HCT116 (cell line): Measurements from ENCODE around the gene TMEM179. TPM values are rescaled to one million over a fixed set of nuclear protein-coding genes. Genes with fewer than 3 reads are reported as not detected.

ENCODE experiments used
- ATAC-seq: fragments of 200-7000 bp; cut with Tn5 transposase; 2 replicates; pipeline ENCODE4 v1.9.1; 2020; ENCODE audit warnings: mild to moderate bottlenecking, moderate library complexity
- BruUV-seq: library from RNA; stranded (reverse); fragments of 400-500 nt; replicated peaks from 2 replicates; lab custom pipeline; 2021; lab: Mats Ljungman, UMichigan
- CTCF ChIA-PET: fragments of 300-600 bp; sonication (Branson Sonifier 250); formaldehyde crosslinking; loops from one replicate; lab custom pipeline; 2021; ENCODE audit warnings: antibody characterized with exemption; lab: Charles Lee
- POLR2A ChIA-PET: fragments of 300-600, 350-600 bp; sonication (Branson Sonifier 250); formaldehyde crosslinking; loops from one replicate; lab custom pipeline; 2021; ENCODE audit warnings: antibody characterized with exemption; lab: Charles Lee
- RAD21 ChIA-PET, 2 experiments: fragments of 300-600 bp; sonication (Branson Sonifier 250); formaldehyde crosslinking; loops; one replicate each; lab custom pipeline; 2023; ENCODE audit warnings: low total read pairs in 2 of 2; ENCODE audit not compliant: uncharacterized antibody in 2 of 2, unreplicated experiment in 2 of 2, low non-redundant PET in 1 of 2; lab: Charles Lee
- DNase-seq: peaks from one replicate; pipeline ENCODE4 v3.0.0-alpha.2; 2010; ENCODE audit warnings: low read depth, low spot score
- H2AFZ ChIP-seq: fragments of 200-600 bp; shearing (Covaris generic), sonication (generic); 2 replicates; pipeline ENCODE4 v1.6.1; 2017; ENCODE audit warnings: low read depth, mixed run types, mixed read lengths, antibody characterized with exemption, low read length; ENCODE audit not compliant: poor library complexity, severe bottlenecking
- H3K27ac ChIP-seq: 2 replicates; pipeline ENCODE4 v1.5.1; 2012; ENCODE audit warnings: low read depth, low read length
- H3K27me3 ChIP-seq: fragments of 200-600 bp; sonication (generic); 2 replicates; pipeline ENCODE4 v1.6.1; 2016; ENCODE audit warnings: mixed run types, low read length, mixed read lengths; ENCODE audit not compliant: insufficient read depth
- H3K36me3 ChIP-seq, 2 experiments: fragments of 200-500 bp in 1 of 2; fragments of 200-600 bp in 1 of 2; sonication (Bioruptor generic) in 1 of 2; sonication (generic) in 1 of 2; 2 replicates each; pipeline versions ENCODE4 v1.5.1 to v1.6.1; 2014 to 2016; ENCODE audit warnings: low read length in 2 of 2, inconsistent platforms in 1 of 2, mixed read lengths in 1 of 2, mixed run types in 1 of 2; ENCODE audit not compliant: insufficient read depth in 2 of 2, control insufficient read depth in 1 of 2
- H3K4me1 ChIP-seq, 2 experiments: fragments of 200-600 bp in 1 of 2; sonication (generic) in 1 of 2; 2 replicates each; pipeline versions ENCODE4 v1.5.1 to v1.6.1; 2012 to 2017; ENCODE audit warnings: low read length in 2 of 2, inconsistent platforms in 1 of 2, mild to moderate bottlenecking in 1 of 2, mixed read lengths in 1 of 2, mixed run types in 1 of 2, moderate library complexity in 1 of 2; ENCODE audit not compliant: insufficient read depth in 2 of 2, control insufficient read depth in 1 of 2
- H3K4me2 ChIP-seq: fragments of 200-600 bp; sonication (generic); 2 replicates; pipeline ENCODE4 v1.6.1; 2017; ENCODE audit warnings: mixed run types, low read length, mixed read lengths
- H3K4me3 ChIP-seq, 2 experiments: fragments of 200-600 bp in 1 of 2; sonication (generic) in 1 of 2; replicated peaks in 1 of 2; 2 replicates each; pipeline ENCODE4 v1.5.1; 2011 to 2016; ENCODE audit warnings: low read length in 2 of 2, control low read depth in 1 of 2, low read depth in 1 of 2, mild to moderate bottlenecking in 1 of 2, mixed read lengths in 1 of 2, mixed run types in 1 of 2
- H3K79me2 ChIP-seq: fragments of 200-600 bp; sonication (generic); 2 replicates; pipeline ENCODE4 v1.6.1; 2017; ENCODE audit warnings: mild to moderate bottlenecking, mixed run types, low read length, moderate library complexity, mixed read lengths; ENCODE audit not compliant: insufficient read depth
- H3K9ac ChIP-seq: fragments of 200-600 bp; sonication (generic); 2 replicates; pipeline ENCODE4 v1.6.1; 2016; ENCODE audit warnings: low read length, mixed read lengths
- H3K9me2 ChIP-seq: fragments of 200-600 bp; sonication (generic), shearing (Covaris generic); 2 replicates; pipeline ENCODE4 v1.6.1; 2017; ENCODE audit warnings: mixed run types, mild to moderate bottlenecking, moderate library complexity; ENCODE audit not compliant: insufficient read depth
- H3K9me3 ChIP-seq, 2 experiments: fragments of 200-500 bp in 1 of 2; fragments of 200-600 bp in 1 of 2; sonication (Bioruptor generic) in 1 of 2; sonication (generic) in 1 of 2; 2 replicates each; pipeline ENCODE4 v1.6.1; 2014 to 2017; ENCODE audit warnings: low read length in 2 of 2, mixed read lengths in 2 of 2, inconsistent platforms in 1 of 2, low read depth in 1 of 2, mild to moderate bottlenecking in 1 of 2, mixed run types in 1 of 2, moderate library complexity in 1 of 2; ENCODE audit not compliant: control insufficient read depth in 1 of 2, insufficient read depth in 1 of 2
- H4K20me1 ChIP-seq: fragments of 200-600 bp; sonication (generic), shearing (Covaris generic); 2 replicates; pipeline ENCODE4 v1.6.1; 2017; ENCODE audit warnings: mixed run types, mild to moderate bottlenecking, moderate library complexity; ENCODE audit not compliant: insufficient read depth
- CBX3 ChIP-seq: IDR thresholded peaks from 2 replicates; pipeline ENCODE4 v1.6.1; 2012; ENCODE audit warnings: low read depth
- CEBPB ChIP-seq: IDR thresholded peaks from 2 replicates; pipeline ENCODE4 v1.6.1; 2012; ENCODE audit warnings: low read depth
- ELF1 ChIP-seq: IDR thresholded peaks from 2 replicates; pipeline ENCODE4 v1.6.1; 2012; ENCODE audit warnings: low read depth, borderline replicate concordance
- FOSL1 ChIP-seq: IDR thresholded peaks from 2 replicates; pipeline ENCODE4 v1.6.1; 2012; ENCODE audit warnings: low read depth
- RAD21 ChIP-seq: IDR thresholded peaks from 2 replicates; pipeline ENCODE4 v1.6.1; 2012; ENCODE audit warnings: low read depth, mild to moderate bottlenecking
- YY1 ChIP-seq: IDR thresholded peaks from 2 replicates; pipeline ENCODE4 v1.6.1; 2011; ENCODE audit warnings: low read length, low read depth, moderate library complexity, mild to moderate bottlenecking; ENCODE audit not compliant: insufficient replicate concordance; ENCODE audit errors: extremely low read depth
- ZNF274 ChIP-seq: fragments of 200-500 bp; sonication (Bioruptor generic); IDR thresholded peaks from 2 replicates; pipeline ENCODE4 v1.6.1; 2014; ENCODE audit warnings: mild to moderate bottlenecking, low read depth, low read length, inconsistent platforms
- intact Hi-C: fragments of 100-400 bp; cut with micrococcal nuclease; formaldehyde crosslinking; loops from 2 replicates; pipeline ENCODE4 v1.10.0; 2022
- total RNA-seq: library from RNA; stranded (reverse); gene quantifications from one replicate; pipeline ENCODE4 v1.2.1, GENCODE V29; 2021; ENCODE audit not compliant: unreplicated experiment
- TF ChIP-seq, protein P1 (sequence below): IDR thresholded peaks from 2 replicates; pipeline ENCODE4 v1.6.1; 2012; ENCODE audit warnings: low read depth
- TF ChIP-seq, protein P2 (sequence below): IDR thresholded peaks from 2 replicates; pipeline ENCODE4 v1.6.1; 2011; ENCODE audit warnings: mild to moderate bottlenecking, low read length, moderate library complexity; ENCODE audit not compliant: insufficient replicate concordance; ENCODE audit errors: extremely low read depth
- TF ChIP-seq, protein P3 (sequence below): IDR thresholded peaks from 2 replicates; pipeline ENCODE4 v1.6.1; 2012

The TMEM179 gene
- total RNA-seq, 1 experiment from 2014 or later = not detected

DNA sequence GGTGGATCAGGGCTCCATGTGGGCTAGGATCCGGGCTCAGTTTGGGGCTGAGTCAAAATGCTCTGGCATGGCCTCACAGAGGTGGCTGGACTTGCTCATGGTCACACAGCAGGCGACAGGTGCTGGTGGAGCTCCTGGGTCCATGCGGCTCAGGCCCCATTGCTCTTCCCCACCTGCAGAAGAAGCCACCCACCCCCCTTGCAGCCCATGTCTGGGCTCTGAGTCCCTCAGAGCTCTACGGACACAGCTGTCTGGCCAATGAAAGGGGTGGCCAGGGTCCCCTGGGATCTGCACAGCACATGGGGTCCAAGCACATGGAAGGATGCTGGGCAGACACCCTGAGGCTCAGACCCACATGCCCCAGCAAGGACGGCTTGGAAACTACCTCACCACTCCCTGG, 42.0 kb downstream of the TMEM179 start:
- peaks cover 0 to 9% of the 10 kb centered on the region in 2 experiments; a peak in 2 of 4 replicates for H3K4me1 ChIP-seq
- H3K9me2 ChIP-seq = no peaks in the 10 kb centered on the region
- H3K79me2 ChIP-seq = no peaks in the 10 kb centered on the region
- no peak overlapping the region for H3K4me3 ChIP-seq
- H3K4me2 ChIP-seq = no peak overlapping the region
- no peaks in the 10 kb centered on the region for H4K20me1 ChIP-seq
- H3K36me3 ChIP-seq = no peaks in the 10 kb centered on the region
- ChIA-PET RAD21 (no interaction called here), CTCF (no interaction called here), POLR2A (no interaction called here)
- intact Hi-C loops = no loop called here
- no peaks in the 10 kb centered on the region for H3K27me3 ChIP-seq
- no TSS peak for BruUV-seq
- DNase-seq = no peak
- TF ChIP-seq, protein P1, sequence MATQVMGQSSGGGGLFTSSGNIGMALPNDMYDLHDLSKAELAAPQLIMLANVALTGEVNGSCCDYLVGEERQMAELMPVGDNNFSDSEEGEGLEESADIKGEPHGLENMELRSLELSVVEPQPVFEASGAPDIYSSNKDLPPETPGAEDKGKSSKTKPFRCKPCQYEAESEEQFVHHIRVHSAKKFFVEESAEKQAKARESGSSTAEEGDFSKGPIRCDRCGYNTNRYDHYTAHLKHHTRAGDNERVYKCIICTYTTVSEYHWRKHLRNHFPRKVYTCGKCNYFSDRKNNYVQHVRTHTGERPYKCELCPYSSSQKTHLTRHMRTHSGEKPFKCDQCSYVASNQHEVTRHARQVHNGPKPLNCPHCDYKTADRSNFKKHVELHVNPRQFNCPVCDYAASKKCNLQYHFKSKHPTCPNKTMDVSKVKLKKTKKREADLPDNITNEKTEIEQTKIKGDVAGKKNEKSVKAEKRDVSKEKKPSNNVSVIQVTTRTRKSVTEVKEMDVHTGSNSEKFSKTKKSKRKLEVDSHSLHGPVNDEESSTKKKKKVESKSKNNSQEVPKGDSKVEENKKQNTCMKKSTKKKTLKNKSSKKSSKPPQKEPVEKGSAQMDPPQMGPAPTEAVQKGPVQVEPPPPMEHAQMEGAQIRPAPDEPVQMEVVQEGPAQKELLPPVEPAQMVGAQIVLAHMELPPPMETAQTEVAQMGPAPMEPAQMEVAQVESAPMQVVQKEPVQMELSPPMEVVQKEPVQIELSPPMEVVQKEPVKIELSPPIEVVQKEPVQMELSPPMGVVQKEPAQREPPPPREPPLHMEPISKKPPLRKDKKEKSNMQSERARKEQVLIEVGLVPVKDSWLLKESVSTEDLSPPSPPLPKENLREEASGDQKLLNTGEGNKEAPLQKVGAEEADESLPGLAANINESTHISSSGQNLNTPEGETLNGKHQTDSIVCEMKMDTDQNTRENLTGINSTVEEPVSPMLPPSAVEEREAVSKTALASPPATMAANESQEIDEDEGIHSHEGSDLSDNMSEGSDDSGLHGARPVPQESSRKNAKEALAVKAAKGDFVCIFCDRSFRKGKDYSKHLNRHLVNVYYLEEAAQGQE = no peak
- TF ChIP-seq CEBPB (no peak), YY1 (no peak), ZNF274 (no peak), FOSL1 (no peak), CBX3 (no peak), ELF1 (no peak), RAD21 (no peak)
- TF ChIP-seq, protein P2, sequence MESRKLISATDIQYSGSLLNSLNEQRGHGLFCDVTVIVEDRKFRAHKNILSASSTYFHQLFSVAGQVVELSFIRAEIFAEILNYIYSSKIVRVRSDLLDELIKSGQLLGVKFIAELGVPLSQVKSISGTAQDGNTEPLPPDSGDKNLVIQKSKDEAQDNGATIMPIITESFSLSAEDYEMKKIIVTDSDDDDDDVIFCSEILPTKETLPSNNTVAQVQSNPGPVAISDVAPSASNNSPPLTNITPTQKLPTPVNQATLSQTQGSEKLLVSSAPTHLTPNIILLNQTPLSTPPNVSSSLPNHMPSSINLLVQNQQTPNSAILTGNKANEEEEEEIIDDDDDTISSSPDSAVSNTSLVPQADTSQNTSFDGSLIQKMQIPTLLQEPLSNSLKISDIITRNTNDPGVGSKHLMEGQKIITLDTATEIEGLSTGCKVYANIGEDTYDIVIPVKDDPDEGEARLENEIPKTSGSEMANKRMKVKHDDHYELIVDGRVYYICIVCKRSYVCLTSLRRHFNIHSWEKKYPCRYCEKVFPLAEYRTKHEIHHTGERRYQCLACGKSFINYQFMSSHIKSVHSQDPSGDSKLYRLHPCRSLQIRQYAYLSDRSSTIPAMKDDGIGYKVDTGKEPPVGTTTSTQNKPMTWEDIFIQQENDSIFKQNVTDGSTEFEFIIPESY = no peak
- TF ChIP-seq, protein P3, sequence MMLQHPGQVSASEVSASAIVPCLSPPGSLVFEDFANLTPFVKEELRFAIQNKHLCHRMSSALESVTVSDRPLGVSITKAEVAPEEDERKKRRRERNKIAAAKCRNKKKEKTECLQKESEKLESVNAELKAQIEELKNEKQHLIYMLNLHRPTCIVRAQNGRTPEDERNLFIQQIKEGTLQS = no peak
- ATAC-seq = no peak
- no peaks in the 10 kb centered on the region for H3K9me3 ChIP-seq
- H3K27ac ChIP-seq = no peak overlapping the region
- H3K9ac ChIP-seq = no peak overlapping the region
- no peak overlapping the region for H2AFZ ChIP-seq
